Measurements from ENCODE around the gene ACSL3. TPM values are rescaled to one million over a fixed set of nuclear protein-coding genes. Genes with fewer than 3 reads are reported as not detected.

Gene ACSL3
- total RNA-seq, 1 donor from 2014 or later: 41.2 TPM

DNA sequence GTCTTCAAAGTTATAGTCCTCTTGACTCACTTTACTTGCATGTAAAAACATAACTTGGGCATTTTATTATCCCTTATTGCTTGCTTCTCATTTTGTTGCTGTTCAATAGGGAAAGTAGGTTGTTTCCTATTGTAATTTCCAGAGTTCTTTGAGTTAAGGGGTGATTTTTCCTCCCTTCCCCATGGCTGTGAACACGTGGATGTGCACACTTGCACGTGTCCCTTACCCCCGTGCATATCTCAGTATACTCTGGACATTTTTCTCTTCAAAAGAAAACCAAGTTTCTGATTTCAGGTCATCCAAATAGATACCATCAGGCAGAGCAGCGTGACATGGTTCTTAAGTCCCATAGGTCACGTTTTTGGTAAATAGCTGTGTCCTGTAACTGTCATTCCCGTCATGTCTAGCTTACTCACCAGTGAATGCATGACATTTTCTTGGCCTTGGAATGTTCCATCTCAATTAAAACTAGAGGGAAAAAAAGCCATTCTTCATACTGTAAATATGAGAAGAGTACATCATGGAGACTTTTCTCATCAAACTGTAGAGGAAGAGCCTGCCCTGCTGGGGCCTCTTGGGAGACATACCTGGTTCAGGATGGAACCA lies 107.8 kb downstream of the ACSL3 start:
- POLR2A ChIA-PET: no interaction called here
- Mint-ChIP-seq H3K4me1 (no peaks in the 10 kb centered on the region), H3K4me3 (no peak overlapping the region), H3K27me3 (peaks cover 8% of the 10 kb centered on the region), H3K9me3 (no peaks in the 10 kb centered on the region), H3K36me3 (ENCODE audit: low read depth) (no peaks in the 10 kb centered on the region), H3K27ac (no peak overlapping the region)
- no peak for ATAC-seq (ENCODE audit: low read depth)
- CTCF ChIA-PET: no interaction called here
- TF ChIP-seq, protein P1, sequence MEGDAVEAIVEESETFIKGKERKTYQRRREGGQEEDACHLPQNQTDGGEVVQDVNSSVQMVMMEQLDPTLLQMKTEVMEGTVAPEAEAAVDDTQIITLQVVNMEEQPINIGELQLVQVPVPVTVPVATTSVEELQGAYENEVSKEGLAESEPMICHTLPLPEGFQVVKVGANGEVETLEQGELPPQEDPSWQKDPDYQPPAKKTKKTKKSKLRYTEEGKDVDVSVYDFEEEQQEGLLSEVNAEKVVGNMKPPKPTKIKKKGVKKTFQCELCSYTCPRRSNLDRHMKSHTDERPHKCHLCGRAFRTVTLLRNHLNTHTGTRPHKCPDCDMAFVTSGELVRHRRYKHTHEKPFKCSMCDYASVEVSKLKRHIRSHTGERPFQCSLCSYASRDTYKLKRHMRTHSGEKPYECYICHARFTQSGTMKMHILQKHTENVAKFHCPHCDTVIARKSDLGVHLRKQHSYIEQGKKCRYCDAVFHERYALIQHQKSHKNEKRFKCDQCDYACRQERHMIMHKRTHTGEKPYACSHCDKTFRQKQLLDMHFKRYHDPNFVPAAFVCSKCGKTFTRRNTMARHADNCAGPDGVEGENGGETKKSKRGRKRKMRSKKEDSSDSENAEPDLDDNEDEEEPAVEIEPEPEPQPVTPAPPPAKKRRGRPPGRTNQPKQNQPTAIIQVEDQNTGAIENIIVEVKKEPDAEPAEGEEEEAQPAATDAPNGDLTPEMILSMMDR (IDR thresholded peaks at IDR 0.05): no peak
- intact Hi-C loops (cut with micrococcal nuclease): no loop called here
- DNase-seq: no peak

DNA sequence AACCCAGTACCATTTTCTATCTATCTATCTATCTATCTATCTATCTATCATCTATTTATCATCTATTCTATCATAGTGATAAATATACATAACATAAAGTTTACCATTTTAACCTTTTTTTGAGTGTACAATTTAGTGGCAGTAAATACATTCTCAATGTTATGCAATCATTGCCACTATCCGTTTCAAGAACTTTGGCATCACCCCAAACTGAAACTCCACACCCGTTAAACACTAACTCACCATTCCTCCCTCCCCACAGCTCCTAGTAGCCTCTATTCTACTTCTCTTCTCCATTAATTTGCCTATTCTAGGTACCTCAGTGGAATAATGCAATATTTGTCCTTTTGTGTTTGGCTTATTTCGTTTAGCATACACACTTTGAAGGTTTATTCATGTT lies 108.7 kb downstream of the ACSL3 start:
- intact Hi-C loops (cut with micrococcal nuclease): no loop called here
- no peaks in the 10 kb centered on the region for H3K36me3 Mint-ChIP-seq (ENCODE audit: low read depth)

DNA sequence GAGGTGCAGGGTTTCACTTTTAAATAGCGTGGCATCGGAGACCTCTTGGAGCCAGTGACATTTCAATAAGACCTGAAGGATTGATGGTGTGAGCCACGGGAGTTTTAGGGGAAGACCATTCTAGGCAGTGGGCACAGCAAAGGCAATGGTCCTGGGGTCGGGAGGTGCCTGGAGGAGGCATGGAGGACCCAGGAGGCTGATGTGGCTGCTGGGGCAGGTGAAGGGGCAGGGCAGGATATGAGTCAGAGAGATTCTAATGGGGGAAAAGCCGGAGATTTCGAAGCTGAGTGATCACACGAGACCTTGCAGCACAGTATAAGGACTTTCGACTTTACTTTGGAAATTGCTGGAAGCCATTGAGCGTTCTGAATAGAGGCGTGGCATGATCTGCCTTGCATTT lies 111.6 kb downstream of the ACSL3 start:
- Mint-ChIP-seq H3K27ac (no peak overlapping the region), H3K27me3 (peaks cover 13% of the 10 kb centered on the region), H3K9me3 (no peaks in the 10 kb centered on the region), H3K36me3 (ENCODE audit: low read depth) (no peaks in the 10 kb centered on the region), H3K4me1 (no peaks in the 10 kb centered on the region), H3K4me3 (no peak overlapping the region)
- intact Hi-C loops (cut with micrococcal nuclease): loop anchor here (5.0 kb wide), 1 partner anchor 1020 kb away; no protein-coding TSS in a partner anchor
- POLR2A ChIA-PET: no interaction called here
- ATAC-seq (ENCODE audit: low read depth): no peak
- TF ChIP-seq, protein P1 (IDR thresholded peaks at IDR 0.05): no peak
- DNase-seq: no peak
- CTCF ChIA-PET: interaction anchor here (1.1 to 2.0 kb wide), 2 partner anchors 1311 to 1314 kb away, joined by 5 to 19 read pairs; no protein-coding TSS in a partner anchor

More for the DNA sequence above, 108.7 kb downstream of the ACSL3 start:
- CTCF ChIA-PET: no interaction called here
- POLR2A ChIA-PET: no interaction called here
- no peak overlapping the region for H3K4me3 Mint-ChIP-seq
- ATAC-seq (ENCODE audit: low read depth) (no peak), DNase-seq (no peak)
- no peaks in the 10 kb centered on the region for H3K9me3 Mint-ChIP-seq
- TF ChIP-seq, protein P1 (IDR thresholded peaks at IDR 0.05): no peak
- H3K27me3 Mint-ChIP-seq: peaks cover 5% of the 10 kb centered on the region
- H3K4me1 Mint-ChIP-seq: no peaks in the 10 kb centered on the region
- no peak overlapping the region for H3K27ac Mint-ChIP-seq

DNA sequence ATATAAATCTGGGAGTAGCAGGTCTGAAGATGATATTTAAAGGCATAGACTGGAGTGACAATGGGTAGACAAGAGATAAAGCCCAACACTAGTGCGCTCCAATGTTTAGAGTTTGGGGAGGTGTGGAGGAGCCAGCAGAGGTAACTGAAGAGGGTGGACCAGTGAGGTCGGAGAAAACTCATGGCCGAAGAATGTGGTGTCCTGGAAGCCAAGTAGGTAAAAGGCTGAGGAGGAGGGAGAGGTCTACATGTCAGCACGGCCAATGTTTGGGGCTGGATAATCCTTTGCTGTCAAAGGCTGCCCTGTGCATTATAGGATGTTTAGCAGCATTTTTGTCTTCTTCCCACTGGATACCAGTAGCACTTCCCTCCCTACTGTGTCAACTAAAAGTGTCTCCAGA lies 112.4 kb downstream of the ACSL3 start:
- intact Hi-C loops (cut with micrococcal nuclease): loop anchor here (5.0 kb wide), 1 partner anchor 1019 kb away; no protein-coding TSS in a partner anchor
- TF ChIP-seq, protein P1 (IDR thresholded peaks at IDR 0.05): no peak
- no peaks in the 10 kb centered on the region for H3K9me3 Mint-ChIP-seq
- no peak overlapping the region for H3K27ac Mint-ChIP-seq
- ATAC-seq (ENCODE audit: low read depth) (no peak), DNase-seq (no peak)
- CTCF ChIA-PET: no interaction called here
- peaks cover 18% of the 10 kb centered on the region for H3K27me3 Mint-ChIP-seq
- H3K36me3 Mint-ChIP-seq (ENCODE audit: low read depth): no peaks in the 10 kb centered on the region
- no peak overlapping the region for H3K4me3 Mint-ChIP-seq
- no peaks in the 10 kb centered on the region for H3K4me1 Mint-ChIP-seq
- POLR2A ChIA-PET: no interaction called here

DNA sequence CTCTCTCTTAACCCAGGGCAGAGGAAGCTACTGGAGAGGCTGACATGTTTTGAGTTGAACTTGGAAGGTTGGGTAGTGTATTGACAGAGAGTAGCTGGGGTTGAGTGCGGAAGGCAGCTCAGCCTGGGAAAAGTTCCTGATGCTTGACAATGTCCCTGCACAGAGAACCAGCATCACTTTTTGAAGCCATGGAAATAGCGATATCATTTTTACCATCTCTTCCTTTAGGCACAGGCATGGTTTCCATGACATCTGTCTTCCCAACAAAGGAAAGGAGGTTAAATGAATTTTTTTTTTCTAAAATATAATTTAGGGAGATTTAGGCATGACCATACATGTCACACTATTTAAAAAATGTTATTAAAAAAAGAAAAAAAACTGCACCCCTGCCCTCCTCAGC lies 112.9 kb downstream of the ACSL3 start:
- POLR2A ChIA-PET: no interaction called here
- TF ChIP-seq, protein P1 (IDR thresholded peaks at IDR 0.05): no peak
- Mint-ChIP-seq H3K36me3 (ENCODE audit: low read depth) (no peaks in the 10 kb centered on the region), H3K27ac (no peak overlapping the region), H3K4me1 (no peaks in the 10 kb centered on the region), H3K9me3 (no peaks in the 10 kb centered on the region), H3K27me3 (peaks cover 18% of the 10 kb centered on the region), H3K4me3 (no peak overlapping the region)
- CTCF ChIA-PET: no interaction called here
- intact Hi-C loops (cut with micrococcal nuclease): loop anchor here (5.0 kb wide), 1 partner anchor 1019 kb away; no protein-coding TSS in a partner anchor
- no peak for DNase-seq
- no peak for ATAC-seq (ENCODE audit: low read depth)
